GM12801 (cell line): ENCODE data around the gene ETS1.

Experiments used
- CTCF ChIP-seq: IDR thresholded peaks from one replicate; pipeline ENCODE4 v1.5.1; 2011; ENCODE audit warnings: control low read depth; ENCODE audit not compliant: insufficient read length; ENCODE audit errors: extremely low read depth

Gene ETS1

GRCh38 chr11:128469220-128469619 lies 118.1 kb downstream of the ETS1 start:
- no peak for TF ChIP-seq CTCF

GRCh38 chr11:128468111-128468510 lies 119.2 kb downstream of the ETS1 start:
- no peak for TF ChIP-seq CTCF

GRCh38 chr11:128467610-128468041 lies 119.7 kb downstream of the ETS1 start:
- no peak for TF ChIP-seq CTCF

GRCh38 chr11:128467041-128467440 lies 120.3 kb downstream of the ETS1 start:
- no peak for TF ChIP-seq CTCF

- TF ChIP-seq CTCF = no peak
Measured at GRCh38 chr11:128465946-128466705, 121.2 kb downstream of the ETS1 start.

- TF ChIP-seq CTCF = no peak
Measured at GRCh38 chr11:128465531-128465930, 121.8 kb downstream of the ETS1 start.

GRCh38 chr11:128464878-128465450 lies 122.4 kb downstream of the ETS1 start:
- no peak for TF ChIP-seq CTCF
